ENCODE measurements around the gene AJUBA.
A peak's percentile ranks its signal among the peaks of the same experiment; 100 is the strongest.
"Not testable (repeated sequence)": the region's sequence is repeated elsewhere in the genome, so short reads cannot be mapped to it uniquely, and the experiment has no call there.

Gene AJUBA

GRCh38 chr14:22979748-22980392 lies 2.5 kb downstream of the AJUBA start:
- DNase-seq, result no peak

- DNase-seq, result no peak
Measured at GRCh38 chr14:22978981-22979671, 3.2 kb downstream of the AJUBA start.

GRCh38 chr14:22978487-22978837 lies 3.9 kb downstream of the AJUBA start:
- no peak for DNase-seq

GRCh38 chr14:22977684-22978486 lies 4.5 kb downstream of the AJUBA start:
- DNase-seq, result no peak

GRCh38 chr14:22977434-22977683 lies 5.0 kb downstream of the AJUBA start:
- DNase-seq, result no peak

GRCh38 chr14:22976620-22977433 lies 5.5 kb downstream of the AJUBA start:
- peak; percentile 48 to 58 (median 56) for DNase-seq

GRCh38 chr14:22974530-22975313 lies 7.6 kb downstream of the AJUBA start:
- no peak for DNase-seq

- peak; percentile 69 to 74 (median 74) for DNase-seq
Measured at GRCh38 chr14:22973217-22974032, 8.9 kb downstream of the AJUBA start.

- no peak for DNase-seq
Measured at GRCh38 chr14:22972313-22972930, 9.9 kb downstream of the AJUBA start.

- no peak for DNase-seq
Measured at GRCh38 chr14:22971152-22971551, 11.2 kb downstream of the AJUBA start.

- DNase-seq, result no peak
Measured at GRCh38 chr14:22966783-22967269, 15.5 kb downstream of the AJUBA start.

- DNase-seq, result not testable (repeated sequence)
Measured at GRCh38 chr14:22965916-22966782, 16.2 kb downstream of the AJUBA start.

- DNase-seq, result no peak
Measured at GRCh38 chr14:22962061-22962676, 20.2 kb downstream of the AJUBA start.

GRCh38 chr14:22955702-22956569 lies 26.4 kb downstream of the AJUBA start:
- no peak for DNase-seq

GRCh38 chr14:22952418-22952817 lies 29.9 kb downstream of the AJUBA start:
- DNase-seq, result no peak

GRCh38 chr14:22951795-22952194 lies 30.6 kb downstream of the AJUBA start:
- DNase-seq, result peak; percentile 38 to 46 (median 43)

- DNase-seq, result no peak
Measured at GRCh38 chr14:22945642-22946041, 36.7 kb downstream of the AJUBA start.

- DNase-seq, result no peak
Measured at GRCh38 chr14:22939684-22940083, 42.7 kb downstream of the AJUBA start.

Measured in suppressor macrophage treated with lipopolysaccharide for 1 hour (primary cell).